SH-SY5Y (cell line): ENCODE measurements around the gene VPS29.

Experiments used
- GATA2 ChIP-seq: IDR thresholded peaks from 2 replicates; pipeline ENCODE4 v1.6.1; 2011; ENCODE audit warnings: mild to moderate bottlenecking, low read depth, low read length
- GATA3 ChIP-seq: IDR thresholded peaks from 2 replicates; pipeline ENCODE4 v1.6.1; 2011; ENCODE audit warnings: low read depth, mild to moderate bottlenecking, low read length, moderate library complexity

- no peak for TF ChIP-seq GATA2
- no peak for TF ChIP-seq GATA3
Observed at GRCh38 chr12:110548678-110549077, 46.8 kb upstream of the VPS29 start.
